Panc1 (cell line): ENCODE results near the gene SLC30A1.

ENCODE experiments used
- CTCF ChIP-seq: fragments of 450-650 bp; IDR thresholded peaks from 2 replicates; pipeline ENCODE4 v1.5.1; 2017; ENCODE audit warnings: mild to moderate bottlenecking
- REST ChIP-seq, 2 experiments: IDR thresholded peaks; 2 replicates each; pipeline ENCODE4 v1.6.1; 2011 to 2012; ENCODE audit warnings: low read depth in 2 of 2, control low read depth in 1 of 2, low read length in 1 of 2, mild to moderate bottlenecking in 1 of 2, moderate library complexity in 1 of 2; ENCODE audit not compliant: insufficient read depth in 1 of 2

- TF ChIP-seq CTCF: no peak
- no peak for TF ChIP-seq REST (IDR thresholded peaks at IDR 0.05; ENCODE audit: insufficient read depth in 1 of 2, low read depth in 2 of 2, low read length in 1 of 2)
Measured at GRCh38 chr1:211577277-211577818, 1.6 kb downstream of the SLC30A1 start.
